Tibial nerve (tissue), 4 donors: ENCODE measurements around the gene NSFL1C.

ENCODE experiments used
- CTCF ChIP-seq, 5 experiments: fragments of 200-600 bp in 3 of 5; fragments of 450-650 bp in 2 of 5; sonication (generic) in 3 of 5; IDR thresholded peaks; one replicate each; pipeline ENCODE4 v1.5.1; 2016 to 2019; ENCODE audit warnings: antibody characterized with exemption in 5 of 5, mild to moderate bottlenecking in 3 of 5, moderate library complexity in 2 of 5
- EP300 ChIP-seq, 2 donors: sonication (generic); formaldehyde crosslinking; IDR thresholded peaks; one replicate each; pipeline ENCODE4 v1.6.1; 2017; ENCODE audit warnings: antibody characterized with exemption in 2 of 2, mild to moderate bottlenecking in 1 of 2
- POLR2A ChIP-seq, 2 donors: fragments of 450-650 bp; IDR thresholded peaks; one replicate each; pipeline ENCODE4 v1.6.1; 2017; ENCODE audit warnings: antibody characterized with exemption in 2 of 2, mild to moderate bottlenecking in 2 of 2, moderate library complexity in 2 of 2

GRCh38 chr20:1401451-1401907 lies 65.2 kb downstream of the NSFL1C start:
- no peak for TF ChIP-seq CTCF (IDR thresholded peaks at IDR 0.05)
- TF ChIP-seq POLR2A (IDR thresholded peaks at IDR 0.05): no peak
- no peak for TF ChIP-seq EP300 (IDR thresholded peaks at IDR 0.05)
